Renal cortex interstitium (tissue), 11 donors: ENCODE measurements around the gene AP4S1. TPM values are rescaled to one million over a fixed set of nuclear protein-coding genes. Genes with fewer than 3 reads are reported as not detected.
A peak's percentile ranks its signal among the peaks of the same experiment; 100 is the strongest.

Experiments used
- DNase-seq, 11 donors: peaks; one replicate each; pipeline ENCODE4 v3.0.0-alpha.2; 2013; ENCODE audit warnings: low read depth in 9 of 11, low spot score in 4 of 11; ENCODE audit errors: extremely low read depth in 1 of 11
- polyA plus RNA-seq, 3 donors: library from polyadenylated mRNA; unstranded; fragments of 120-200 nt; gene quantifications; one replicate each; pipeline ENCODE4 v1.2.1, GENCODE V29; 2013; ENCODE audit not compliant: insufficient read length in 3 of 3

Gene AP4S1
- polyA plus RNA-seq, 3 donors = 15.9 to 20.2 (median 19.0) TPM

GRCh38 chr14:31109257-31109656, 83.8 kb downstream of the AP4S1 start:
- no peak for DNase-seq

GRCh38 chr14:31110872-31111271, 85.4 kb downstream of the AP4S1 start:
- no peak for DNase-seq

- DNase-seq = no peak
These were observed 88.3 kb downstream of the AP4S1 start for GRCh38 chr14:31113794-31114193.

- no peak for DNase-seq
These were observed 93.4 kb downstream of the AP4S1 start for GRCh38 chr14:31118892-31119291.

- no peak for DNase-seq
These were observed 96.7 kb downstream of the AP4S1 start for GRCh38 chr14:31122098-31122611.

- no peak for DNase-seq
These were observed 97.5 kb downstream of the AP4S1 start for GRCh38 chr14:31122921-31123320.

- no peak for DNase-seq
These were observed 98.7 kb downstream of the AP4S1 start for GRCh38 chr14:31124197-31124596.

- DNase-seq = no peak
These were observed 99.8 kb downstream of the AP4S1 start for GRCh38 chr14:31125231-31125630.

- DNase-seq = no peak
These were observed 101.2 kb downstream of the AP4S1 start for GRCh38 chr14:31126680-31127079.

GRCh38 chr14:31127690-31128089, 102.2 kb downstream of the AP4S1 start:
- DNase-seq = peak in 1 of 11 donors; percentile 9

GRCh38 chr14:31128601-31129526, 103.4 kb downstream of the AP4S1 start:
- no peak for DNase-seq

GRCh38 chr14:31133133-31133532, 107.7 kb downstream of the AP4S1 start:
- no peak for DNase-seq

- no peak for DNase-seq
These were observed 111.9 kb downstream of the AP4S1 start for GRCh38 chr14:31137214-31137889.

- DNase-seq = no peak
These were observed 112.9 kb downstream of the AP4S1 start for GRCh38 chr14:31138301-31138700.

GRCh38 chr14:31139301-31139847, 113.9 kb downstream of the AP4S1 start:
- DNase-seq = no peak

GRCh38 chr14:31142455-31143087, 117.1 kb downstream of the AP4S1 start:
- DNase-seq = peak in 1 of 11 donors; percentile 6
